ENCODE measurements around the gene HS6ST3. TPM values are rescaled to one million over a fixed set of nuclear protein-coding genes. Genes with fewer than 3 reads are reported as not detected.

Gene HS6ST3
- total and polyA plus RNA-seq, 9 of the 15 experiments (the other 6 are each of a cell fraction or from before 2014, with no cell fraction given) = not detected

GRCh38 chr13:96621634-96622183, 531.8 kb downstream of the HS6ST3 start:
- no TSS peak for BruUV-seq (replicated peaks)
- ChIA-PET CTCF (ENCODE audit: low intra/inter-chr PET ratio) (no interaction called here), POLR2A (no interaction called here)
- Histone ChIP-seq H2AFZ (ENCODE audit: low read depth, low read length) (no peak overlapping the region), H3K27ac (ENCODE audit: extremely low read depth, low read depth, low read length) (no peak overlapping the region), H3K9ac (ENCODE audit: insufficient read depth in 1 of 2, low read depth in 2 of 2, low read length in 2 of 2) (no peak overlapping the region), H4K20me1 (replicated peaks; ENCODE audit: control insufficient read depth, insufficient read depth, low read length) (no peaks in the 10 kb centered on the region), H3K4me1 (replicated peaks in 1 of 2; ENCODE audit: control insufficient read depth in 2 of 2, insufficient read depth in 2 of 2, low read length in 2 of 2) (no peaks in the 10 kb centered on the region), H3K27me3 (ENCODE audit: control insufficient read depth in 2 of 2, insufficient read depth in 2 of 2, low read length in 2 of 2) (no peaks in the 10 kb centered on the region), H3K4me3 (no peak overlapping the region), H3K4me2 (ENCODE audit: insufficient read depth, low read length) (no peak overlapping the region), H3K79me2 (ENCODE audit: control insufficient read depth, insufficient read depth, low read length) (no peaks in the 10 kb centered on the region), H3K9me1 (ENCODE audit: control insufficient read depth, insufficient read depth, low read length) (no peaks in the 10 kb centered on the region), H3K9me3 (replicated peaks; ENCODE audit: control insufficient read depth, insufficient read depth, low read depth, low read length) (no peaks in the 10 kb centered on the region), H3K36me3 (ENCODE audit: control insufficient read depth, insufficient read depth, low read length) (no peaks in the 10 kb centered on the region)
- no peak for DNase-seq (ENCODE audit: extremely low read depth in 1 of 4, low spot score in 3 of 4)
- FAIRE-seq = no peak
- intact Hi-C loops (cut with micrococcal nuclease) (no loop called here), in situ Hi-C loops (cut with MboI) (no loop called here)
- 0% methylated on average over 3 of the region's 3 CpGs for WGBS (ENCODE audit: insufficient coverage, low coverage, missing lambda C conversion rate)
- no peak for ATAC-seq
- TF ChIP-seq GTF2A2 (tag; IDR thresholded peaks at IDR 0.05) (no peak), DPF2 (IDR thresholded peaks at IDR 0.05) (no peak), CBX2 (IDR thresholded peaks at IDR 0.05; ENCODE audit: insufficient read depth, low read length, poor library complexity, severe bottlenecking) (no peak), NEUROD1 (IDR thresholded peaks at IDR 0.05; ENCODE audit: borderline replicate concordance, low read depth, low read length, partially characterized antibody) (no peak), ERF (CRISPR knock-in tag; IDR thresholded peaks at IDR 0.05) (no peak), PCBP2 (IDR thresholded peaks at IDR 0.05; ENCODE audit: low read depth, low read length, poor library complexity, severe bottlenecking) (no peak)

- H3K27me3 ChIP-seq (ENCODE audit: control insufficient read depth in 2 of 2, insufficient read depth in 2 of 2, low read length in 2 of 2) = no peaks in the 10 kb centered on the region
- FAIRE-seq (no peak), ATAC-seq (no peak), DNase-seq (ENCODE audit: extremely low read depth in 1 of 4, low spot score in 3 of 4) (no peak)
- BruUV-seq (replicated peaks) = no TSS peak
- POLR2A ChIA-PET = no interaction called here
- no peak overlapping the region for H2AFZ ChIP-seq (ENCODE audit: low read depth, low read length)
- CTCF ChIA-PET (ENCODE audit: low intra/inter-chr PET ratio) = no interaction called here
- H3K27ac ChIP-seq (ENCODE audit: extremely low read depth, low read depth, low read length) = no peak overlapping the region
- in situ Hi-C loops (cut with MboI) = no loop called here
- intact Hi-C loops (cut with micrococcal nuclease) = no loop called here
- no peak overlapping the region for H3K4me2 ChIP-seq (ENCODE audit: insufficient read depth, low read length)
- no peaks in the 10 kb centered on the region for H3K79me2 ChIP-seq (ENCODE audit: control insufficient read depth, insufficient read depth, low read length)
- 21% methylated on average over 2 of the region's 2 CpGs for whole genome bisulfite sequencing (ENCODE audit: insufficient coverage, low coverage, missing lambda C conversion rate)
- H4K20me1 ChIP-seq (replicated peaks; ENCODE audit: control insufficient read depth, insufficient read depth, low read length) = no peaks in the 10 kb centered on the region
- H3K36me3 ChIP-seq (ENCODE audit: control insufficient read depth, insufficient read depth, low read length) = no peaks in the 10 kb centered on the region
- no peak overlapping the region for H3K4me3 ChIP-seq
- no peaks in the 10 kb centered on the region for H3K9me3 ChIP-seq (replicated peaks; ENCODE audit: control insufficient read depth, insufficient read depth, low read depth, low read length)
- H3K9ac ChIP-seq (ENCODE audit: insufficient read depth in 1 of 2, low read depth in 2 of 2, low read length in 2 of 2) = no peak overlapping the region
- H3K9me1 ChIP-seq (ENCODE audit: control insufficient read depth, insufficient read depth, low read length) = no peaks in the 10 kb centered on the region
- H3K4me1 ChIP-seq (replicated peaks in 1 of 2; ENCODE audit: control insufficient read depth in 2 of 2, insufficient read depth in 2 of 2, low read length in 2 of 2) = no peaks in the 10 kb centered on the region
- TF ChIP-seq BRCA1 (IDR thresholded peaks at IDR 0.05) (no peak), BRCA1 (CRISPR knock-in tag; IDR thresholded peaks at IDR 0.05) (no peak), ZC3H4 (CRISPR knock-in tag; IDR thresholded peaks at IDR 0.05; ENCODE audit: borderline replicate concordance) (no peak), ZBTB33 (CRISPR knock-in tag; IDR thresholded peaks at IDR 0.05) (no peak), FOXP1 (CRISPR knock-in tag; IDR thresholded peaks at IDR 0.05) (no peak), RBM14 (IDR thresholded peaks at IDR 0.05; ENCODE audit: borderline replicate concordance, insufficient read depth, low read depth, low read length) (no peak)
Observed at GRCh38 chr13:96629331-96629730, 539.4 kb downstream of the HS6ST3 start.
